Fibroblast of lung (primary cell): Measurements from ENCODE around the gene UBE2D2. TPM values are rescaled to one million over a fixed set of nuclear protein-coding genes. Genes with fewer than 3 reads are reported as not detected.

Source experiments
- DNase-seq, 2 donors: peaks; one replicate each; pipeline versions ENCODE4 v3.0.0 to v3.0.0-alpha.2; 2010; ENCODE audit warnings: low read depth in 2 of 2
- H2AFZ ChIP-seq: 2 replicates; pipeline ENCODE4 v1.5.1; 2012; ENCODE audit warnings: low read length, control low read depth, inconsistent platforms
- H3K27ac ChIP-seq: 2 replicates; pipeline ENCODE4 v1.5.1; 2011; ENCODE audit warnings: low read length, control low read depth; ENCODE audit not compliant: insufficient read depth
- H3K27me3 ChIP-seq: 2 replicates; pipeline ENCODE4 v1.5.1; 2011; ENCODE audit warnings: mild to moderate bottlenecking, low read length; ENCODE audit not compliant: control insufficient read depth, insufficient read depth
- H3K36me3 ChIP-seq: 2 replicates; pipeline ENCODE4 v1.5.1; 2011; ENCODE audit warnings: low read length; ENCODE audit not compliant: control insufficient read depth, insufficient read depth
- H3K4me1 ChIP-seq: 2 replicates; pipeline ENCODE4 v1.5.1; 2011; ENCODE audit warnings: low read length; ENCODE audit not compliant: control insufficient read depth, insufficient read depth; ENCODE audit errors: extremely low read depth
- H3K4me2 ChIP-seq: 2 replicates; pipeline ENCODE4 v1.5.1; 2011; ENCODE audit warnings: low read length, control low read depth; ENCODE audit not compliant: insufficient read depth; ENCODE audit errors: extremely low read depth
- H3K4me3 ChIP-seq, 4 experiments: fragments of 200-600 bp in 1 of 4; sonication (generic) in 1 of 4; replicated peaks in 1 of 4; 2 replicates each; pipeline ENCODE4 v1.5.1; 2011 to 2016; ENCODE audit warnings: low read length in 4 of 4, low read depth in 3 of 4, mild to moderate bottlenecking in 3 of 4, control low read depth in 2 of 4, inconsistent platforms in 1 of 4, mixed read lengths in 1 of 4; ENCODE audit not compliant: insufficient read depth in 1 of 4; ENCODE audit errors: control extremely low read depth in 1 of 4
- H3K79me2 ChIP-seq: 2 replicates; pipeline ENCODE4 v1.5.1; 2012; ENCODE audit warnings: mild to moderate bottlenecking, low read length, inconsistent platforms; ENCODE audit not compliant: control insufficient read depth, insufficient read depth
- H3K9ac ChIP-seq: 2 replicates; pipeline ENCODE4 v1.5.1; 2011; ENCODE audit warnings: mild to moderate bottlenecking, low read length, control low read depth; ENCODE audit not compliant: insufficient read depth
- H3K9me3 ChIP-seq: 2 replicates; pipeline ENCODE4 v1.5.1; 2012; ENCODE audit warnings: low read depth, low read length; ENCODE audit not compliant: control insufficient read depth, insufficient read depth
- H4K20me1 ChIP-seq: 2 replicates; pipeline ENCODE4 v1.5.1; 2011; ENCODE audit warnings: low read length; ENCODE audit not compliant: control insufficient read depth, insufficient read depth; ENCODE audit errors: extremely low read depth
- EZH2 ChIP-seq: IDR thresholded peaks from 2 replicates; pipeline ENCODE4 v1.5.1; 2012; ENCODE audit warnings: low read length, control low read depth, mild to moderate bottlenecking; ENCODE audit errors: missing control alignments
- polyA plus RNA-seq, 2 donors: library from polyadenylated mRNA; depleted of rRNA in 1 of 2; stranded (reverse) in 1 of 2; unstranded in 1 of 2; fragments of >200 nt; gene quantifications; 2 replicates each; pipeline ENCODE4 v1.2.1, GENCODE V29; 2011 to 2012; ENCODE audit warnings: missing spikeins in 1 of 2
- total RNA-seq: library from RNA; depleted of rRNA; stranded (reverse); fragments of >200 nt; gene quantifications from 2 replicates; pipeline ENCODE4 v1.2.1, GENCODE V29; 2014
- TF ChIP-seq, protein P1 (sequence below), 2 donors: IDR thresholded peaks in 1 of 2; conservative IDR thresholded peaks in 1 of 2; 1 replicate in 1 of 2; 2 replicates in 1 of 2; pipeline ENCODE4 v1.5.1; 2011 to 2012; ENCODE audit warnings: low read length in 2 of 2, control low read depth in 1 of 2, inconsistent platforms in 1 of 2, low read depth in 1 of 2, mild to moderate bottlenecking in 1 of 2

UBE2D2 gene
- total and polyA plus RNA-seq, 2 donors (not counting 1 experiment from before 2014, with no cell fraction given) = 56.5 to 62.9 TPM

DNA sequence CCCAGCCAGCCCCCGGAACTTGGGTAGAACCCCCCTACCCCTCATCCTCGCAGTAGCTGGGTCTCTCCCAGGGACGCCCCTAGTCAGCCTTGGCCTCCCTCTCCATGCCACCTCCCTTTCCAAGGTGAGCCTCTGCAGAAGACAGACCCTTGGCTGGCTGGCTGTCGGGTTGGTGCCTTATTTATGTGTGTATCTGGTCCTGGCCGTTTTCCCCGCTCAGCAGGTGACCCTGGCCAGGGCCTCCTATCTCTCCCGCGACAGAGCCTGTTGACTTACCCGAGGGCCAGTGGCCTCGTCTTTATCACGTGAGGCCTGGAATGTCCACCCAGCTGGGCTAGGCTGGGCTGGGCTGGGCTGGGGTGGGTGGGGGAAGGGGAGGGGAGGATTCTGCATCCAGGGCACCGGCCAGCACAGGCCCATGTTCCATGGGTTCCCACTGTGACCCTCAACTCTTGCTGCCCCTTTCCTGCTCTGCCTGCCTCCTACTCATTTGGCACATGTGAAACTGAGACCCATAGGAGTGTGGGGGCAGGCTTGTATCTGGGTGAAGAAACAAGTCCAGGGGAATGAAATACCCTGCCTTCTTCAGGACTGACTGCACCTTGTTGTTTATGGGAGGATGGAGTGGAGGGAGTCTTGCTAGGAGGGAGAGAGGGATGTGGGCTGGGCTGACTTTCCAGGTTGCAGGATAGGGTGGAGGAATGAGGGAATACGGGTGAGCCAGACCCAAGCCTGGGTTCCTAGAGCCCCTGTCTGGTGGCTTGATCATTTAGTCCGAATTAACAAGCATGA lies 90.1 kb downstream of the UBE2D2 start:
- Histone ChIP-seq H3K36me3 (no peaks in the 10 kb centered on the region), H3K4me2 (peak overlapping the region; percentile 75), H4K20me1 (no peaks in the 10 kb centered on the region), H3K27ac (peak overlapping the region; percentile 78), H3K79me2 (peaks cover 27% of the 10 kb centered on the region), H3K4me1 (peaks cover 32% of the 10 kb centered on the region), H3K9me3 (no peaks in the 10 kb centered on the region), H3K4me3 (peak overlapping the region in 2 of 4 experiments; percentile 14 to 75), H2AFZ (no peak overlapping the region), H3K9ac (no peak overlapping the region), H3K27me3 (peaks cover 6% of the 10 kb centered on the region)
- TF ChIP-seq, protein P1, sequence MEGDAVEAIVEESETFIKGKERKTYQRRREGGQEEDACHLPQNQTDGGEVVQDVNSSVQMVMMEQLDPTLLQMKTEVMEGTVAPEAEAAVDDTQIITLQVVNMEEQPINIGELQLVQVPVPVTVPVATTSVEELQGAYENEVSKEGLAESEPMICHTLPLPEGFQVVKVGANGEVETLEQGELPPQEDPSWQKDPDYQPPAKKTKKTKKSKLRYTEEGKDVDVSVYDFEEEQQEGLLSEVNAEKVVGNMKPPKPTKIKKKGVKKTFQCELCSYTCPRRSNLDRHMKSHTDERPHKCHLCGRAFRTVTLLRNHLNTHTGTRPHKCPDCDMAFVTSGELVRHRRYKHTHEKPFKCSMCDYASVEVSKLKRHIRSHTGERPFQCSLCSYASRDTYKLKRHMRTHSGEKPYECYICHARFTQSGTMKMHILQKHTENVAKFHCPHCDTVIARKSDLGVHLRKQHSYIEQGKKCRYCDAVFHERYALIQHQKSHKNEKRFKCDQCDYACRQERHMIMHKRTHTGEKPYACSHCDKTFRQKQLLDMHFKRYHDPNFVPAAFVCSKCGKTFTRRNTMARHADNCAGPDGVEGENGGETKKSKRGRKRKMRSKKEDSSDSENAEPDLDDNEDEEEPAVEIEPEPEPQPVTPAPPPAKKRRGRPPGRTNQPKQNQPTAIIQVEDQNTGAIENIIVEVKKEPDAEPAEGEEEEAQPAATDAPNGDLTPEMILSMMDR (conservative IDR thresholded peaks at IDR 0.05 in 1 of 2, IDR thresholded peaks at IDR 0.05 in 1 of 2; ENCODE audit: low read depth in 1 of 2, low read length in 2 of 2) = no peak
- no peak for TF ChIP-seq EZH2
- DNase-seq = no peak

DNA sequence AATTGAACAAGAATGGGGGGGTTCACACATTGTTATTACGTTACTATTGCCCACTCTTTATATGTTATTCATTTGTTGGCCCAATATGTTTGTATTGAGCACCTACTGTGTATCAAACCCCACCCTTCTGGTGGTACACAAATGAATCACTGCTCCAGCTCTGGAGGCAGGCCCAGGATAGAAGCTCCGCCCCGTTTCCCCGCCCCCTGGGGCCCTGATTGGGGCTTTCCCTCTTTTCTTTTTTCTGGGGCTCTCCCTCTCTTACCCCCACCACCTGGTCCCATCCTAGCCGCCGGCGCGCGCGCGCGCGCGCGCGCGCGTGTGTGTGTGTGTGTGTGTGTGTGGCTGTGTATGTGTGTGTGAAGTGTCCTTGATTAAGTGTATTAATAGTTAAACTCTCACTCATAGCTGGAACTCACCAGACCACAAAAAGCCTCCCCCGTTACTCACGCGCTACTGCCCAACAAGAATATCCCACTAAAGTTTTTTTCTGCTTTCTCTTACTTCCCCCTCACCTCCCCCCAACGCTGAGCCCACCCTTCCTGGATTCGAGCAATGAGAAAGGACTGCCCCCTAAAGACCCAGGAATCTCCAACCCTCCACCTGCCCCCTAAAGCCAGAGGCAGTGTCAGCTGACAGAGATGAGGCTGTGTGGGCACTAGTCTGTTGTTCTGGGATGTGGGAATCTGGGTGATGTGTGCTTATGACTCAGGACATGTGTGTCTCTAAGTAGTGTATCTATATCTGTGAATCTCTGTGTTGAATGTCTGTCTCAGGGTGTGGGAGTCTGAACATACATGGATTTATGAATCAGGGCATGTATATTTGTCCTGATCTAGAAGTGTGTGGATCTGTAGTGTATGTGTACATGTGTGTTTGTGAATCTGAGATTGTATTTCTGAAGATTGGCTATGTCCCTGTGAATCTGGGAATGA lies 91.0 kb downstream of the UBE2D2 start:
- Histone ChIP-seq H3K27me3 (peaks cover 6% of the 10 kb centered on the region), H2AFZ (no peak overlapping the region), H3K4me3 (peak overlapping the region in 3 of 4 experiments; percentile 11 to 75 (median 26)), H3K79me2 (peaks cover 31% of the 10 kb centered on the region), H4K20me1 (no peaks in the 10 kb centered on the region), H3K4me1 (peaks cover 33% of the 10 kb centered on the region), H3K27ac (peak overlapping the region; percentile 78), H3K36me3 (no peaks in the 10 kb centered on the region), H3K9me3 (no peaks in the 10 kb centered on the region), H3K9ac (peak overlapping the region; percentile 37), H3K4me2 (peak overlapping the region; percentile 69)
- peak; percentile 77 to 94 for DNase-seq
- no peak for TF ChIP-seq EZH2
- TF ChIP-seq, protein P1 (conservative IDR thresholded peaks at IDR 0.05 in 1 of 2, IDR thresholded peaks at IDR 0.05 in 1 of 2; ENCODE audit: low read depth in 1 of 2, low read length in 2 of 2) = no peak

DNA sequence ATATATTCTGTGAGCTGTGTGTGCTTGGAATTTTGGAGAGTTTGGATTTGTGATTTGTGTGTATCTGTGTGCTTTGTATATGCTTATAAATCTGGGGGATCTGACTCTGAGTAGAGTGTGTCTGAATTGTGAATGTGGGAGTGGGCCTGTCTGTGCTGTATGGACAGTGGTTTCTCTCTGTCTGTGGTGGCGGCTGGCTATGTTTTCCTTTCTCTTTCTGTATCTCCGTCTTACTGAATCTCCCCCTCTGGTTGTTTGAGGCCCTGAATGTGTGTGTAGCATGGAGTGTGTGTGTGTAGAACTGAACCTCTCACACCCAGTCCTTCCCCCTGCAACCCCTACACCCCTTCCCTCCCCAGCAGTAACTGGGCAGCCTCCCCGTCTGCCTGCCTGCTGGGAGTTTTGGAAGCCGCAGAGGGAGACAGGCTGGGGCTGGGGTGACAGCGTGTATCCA lies 91.7 kb downstream of the UBE2D2 start:
- Histone ChIP-seq H3K4me3 (peak overlapping the region; percentile 11 to 46 (median 22)), H3K79me2 (peaks cover 34% of the 10 kb centered on the region), H2AFZ (no peak overlapping the region), H3K4me1 (peaks cover 33% of the 10 kb centered on the region), H3K36me3 (no peaks in the 10 kb centered on the region), H3K9ac (peak overlapping the region; percentile 37), H3K9me3 (no peaks in the 10 kb centered on the region), H3K4me2 (peak overlapping the region; percentile 69), H3K27ac (peak overlapping the region; percentile 78), H3K27me3 (peaks cover 6% of the 10 kb centered on the region), H4K20me1 (no peaks in the 10 kb centered on the region)
- TF ChIP-seq, protein P1 (conservative IDR thresholded peaks at IDR 0.05 in 1 of 2, IDR thresholded peaks at IDR 0.05 in 1 of 2; ENCODE audit: low read depth in 1 of 2, low read length in 2 of 2) = no peak
- TF ChIP-seq EZH2 = no peak
- DNase-seq = peak in 1 of 2 donors; percentile 53
